HG03571 (cell line): ENCODE results near the gene OR52N5.

Experiments
- ATAC-seq: cut with Tn5 transposase; IDR thresholded peaks from one replicate; pipeline ENCODE4 v1.9.1; 2021; ENCODE audit not compliant: unreplicated experiment

OR52N5 gene

GRCh38 chr11:5726351-5726750 is 56.8 kb downstream of the OR52N5 start:
- ATAC-seq: no peak
